Stimulated activated CD4-positive, alpha-beta T cell treated with anti-CD3 and anti-CD28 coated beads, Interleukin-12 subunit alpha, Interleukin-12 subunit beta, amount 100 ng/mL, for 24 hours (primary cell): Measurements from ENCODE around the gene ZFX.
"Not testable (repeated sequence)": the region's sequence is repeated elsewhere in the genome, so short reads cannot be mapped to it uniquely, and the experiment has no call there.

Experiments
- DNase-seq, 2 experiments: peaks; one replicate each; pipeline ENCODE4 v3.0.0-alpha.2; 2020; ENCODE audit warnings: low read depth in 2 of 2

The ZFX gene

GRCh38 chrX:24149351-24150050, at the start of gene ZFX:
ZFX (plus strand) TSS chrX:24149729; CDS start chrX:24172743, 23,014 bp downstream.
- peak; percentile 20 to 40 for DNase-seq

DNA sequence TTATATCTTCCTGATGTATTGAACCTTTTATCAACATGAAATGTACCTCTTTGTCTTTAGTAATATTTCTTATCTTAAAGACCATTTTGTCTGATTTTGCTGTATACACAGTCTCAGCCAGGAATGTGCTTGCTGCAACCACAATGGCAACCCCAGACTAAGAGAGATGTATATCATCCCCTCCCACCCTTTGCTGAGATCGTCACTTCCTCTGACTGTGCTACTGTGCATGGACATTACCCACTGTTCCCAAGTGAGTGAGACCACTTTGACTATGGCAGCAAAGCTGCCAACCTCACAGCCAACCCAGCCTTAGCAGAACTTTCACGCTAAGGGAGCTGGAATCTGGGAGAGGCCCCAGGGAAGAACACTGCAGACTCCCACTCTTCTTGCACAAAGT, 48.8 kb upstream of the ZFX start:
- no peak for DNase-seq

- DNase-seq, result no peak
Observed at GRCh38 chrX:24110069-24110468, 39.5 kb upstream of the ZFX start.

DNA sequence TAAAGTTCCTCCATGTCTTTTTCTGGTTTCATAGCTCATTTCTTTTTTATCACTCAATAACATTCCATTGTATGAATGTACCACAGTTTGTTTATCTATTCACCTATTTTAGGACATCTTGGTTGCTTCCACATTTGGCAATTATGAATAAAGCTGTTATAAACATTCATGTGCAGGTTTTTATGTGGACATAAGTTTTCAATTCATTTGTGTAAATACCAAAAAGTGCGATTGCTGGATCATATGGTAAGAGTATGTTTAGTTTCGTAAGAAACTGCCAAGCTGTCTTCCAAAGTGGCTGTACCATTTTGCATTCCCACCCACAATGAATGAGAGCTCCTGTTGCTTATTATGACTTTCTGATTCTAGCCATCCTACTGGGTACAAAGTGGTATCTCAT, 36.3 kb upstream of the ZFX start:
- DNase-seq, result no peak

DNA sequence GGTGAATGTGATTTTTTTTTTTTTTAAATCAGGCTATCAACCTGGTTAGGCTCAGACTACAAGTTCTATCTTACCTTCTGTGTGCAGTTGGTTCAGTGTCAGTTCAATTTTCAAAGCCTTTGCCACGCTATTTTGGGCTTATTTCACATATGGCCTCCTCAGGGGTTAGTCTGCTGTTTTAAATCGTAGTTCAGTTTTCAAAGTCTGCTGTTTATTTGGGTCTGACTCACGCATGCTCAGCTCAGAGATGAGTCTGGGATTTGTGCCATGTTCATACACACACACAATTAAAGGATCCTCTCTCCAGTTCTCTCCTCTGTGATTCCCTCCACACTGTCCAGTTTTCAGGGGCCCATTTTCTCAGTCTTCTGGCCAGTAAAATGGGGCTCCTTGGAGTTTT, 32.3 kb upstream of the ZFX start:
- no peak for DNase-seq

DNA sequence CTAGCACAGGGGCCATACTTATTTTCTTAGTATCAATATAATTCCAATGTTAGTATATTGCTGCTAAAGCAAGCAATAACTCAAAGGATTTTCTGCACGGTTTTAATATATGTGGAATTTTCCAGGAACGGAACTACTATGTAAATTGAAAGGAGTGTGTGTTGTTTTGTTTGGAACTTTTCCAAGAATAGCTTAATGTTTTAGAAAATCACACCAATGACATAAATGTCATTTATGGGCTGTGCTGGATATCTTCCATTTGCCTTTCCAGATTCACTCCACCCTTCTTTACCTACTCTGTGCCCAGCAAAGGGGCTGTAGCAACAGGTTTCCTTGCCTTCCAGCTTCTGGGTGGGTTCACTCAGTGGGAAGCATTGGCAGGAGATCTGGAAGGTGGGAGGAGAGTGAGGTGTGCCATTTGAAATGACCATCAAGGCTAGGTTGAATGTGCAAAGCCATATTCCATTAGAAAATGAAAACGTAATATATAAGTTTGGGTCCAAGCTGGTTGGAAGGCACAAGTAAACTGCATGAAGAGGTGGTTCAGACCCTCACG, 25.2 kb upstream of the ZFX start:
- DNase-seq, result no peak

DNA sequence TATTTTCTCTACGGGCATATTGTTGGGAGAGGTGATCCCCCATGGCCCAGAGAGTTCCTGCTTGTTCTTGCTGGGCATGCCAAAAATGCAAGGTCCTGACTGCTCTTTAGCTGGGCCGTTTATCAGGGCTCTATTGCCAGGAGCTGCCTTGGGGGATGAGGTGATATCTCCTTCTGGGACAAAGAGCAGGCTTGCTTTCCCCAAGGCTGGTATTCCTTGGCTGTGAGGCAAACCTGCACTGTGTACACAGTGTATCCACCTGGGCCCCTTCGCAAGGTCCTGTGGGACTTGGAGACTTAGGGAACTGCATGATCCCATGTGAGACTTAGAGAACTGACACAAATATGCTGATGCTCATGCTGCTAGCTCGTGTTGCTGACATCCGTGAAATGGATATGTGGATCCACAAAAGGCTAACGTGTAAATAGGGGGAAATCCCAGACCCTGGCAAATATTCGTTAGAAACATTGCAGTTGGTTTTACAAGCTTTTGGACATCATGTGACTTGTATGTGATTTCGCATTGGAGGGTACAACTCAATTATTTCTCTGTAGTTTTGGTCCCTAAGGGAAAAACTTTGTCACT, 24.4 kb upstream of the ZFX start:
- no peak for DNase-seq

DNA sequence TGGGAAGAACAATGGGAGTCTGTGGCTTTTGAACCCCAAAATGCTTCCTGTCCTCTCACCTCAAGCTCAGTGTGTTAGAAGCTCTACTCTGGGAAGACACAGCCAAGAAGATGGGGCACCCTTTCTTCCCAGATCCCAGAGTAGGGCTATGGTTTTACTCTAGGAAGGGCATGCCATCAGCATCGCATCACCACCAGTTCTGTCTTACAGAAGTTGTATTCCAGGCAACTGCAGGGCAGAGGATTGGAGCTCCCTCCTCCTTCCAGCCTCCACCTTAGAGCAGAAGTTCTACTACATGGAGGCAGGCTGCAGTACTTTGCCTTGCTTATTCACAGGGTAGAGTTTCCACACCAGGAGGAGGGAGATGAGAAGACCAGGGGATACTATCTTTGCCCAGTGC, 18.1 kb upstream of the ZFX start:
- DNase-seq, result no peak

- no peak for DNase-seq
Observed at GRCh38 chrX:24133312-24133711, 16.2 kb upstream of the ZFX start.

DNA sequence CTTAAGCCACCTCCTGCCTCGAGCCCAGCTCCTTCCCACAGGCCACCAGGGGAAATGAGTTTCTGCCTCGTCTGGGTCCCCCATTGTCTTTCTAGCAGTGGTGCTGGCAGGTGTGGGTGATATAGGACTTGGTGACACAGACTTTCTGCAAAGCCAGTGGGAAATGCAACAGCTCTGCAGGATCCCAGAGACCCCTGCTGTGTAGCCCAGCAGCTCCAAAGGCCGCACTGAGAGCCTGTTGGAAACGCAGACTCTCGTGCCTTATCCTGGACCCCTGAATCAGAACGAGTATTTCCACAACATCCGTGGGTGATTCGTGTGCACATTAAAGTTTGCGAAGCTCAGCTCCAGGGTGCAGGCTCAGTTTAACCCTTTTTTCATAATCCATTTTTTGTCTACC, 13.8 kb upstream of the ZFX start:
- DNase-seq, result not testable (repeated sequence)

DNA sequence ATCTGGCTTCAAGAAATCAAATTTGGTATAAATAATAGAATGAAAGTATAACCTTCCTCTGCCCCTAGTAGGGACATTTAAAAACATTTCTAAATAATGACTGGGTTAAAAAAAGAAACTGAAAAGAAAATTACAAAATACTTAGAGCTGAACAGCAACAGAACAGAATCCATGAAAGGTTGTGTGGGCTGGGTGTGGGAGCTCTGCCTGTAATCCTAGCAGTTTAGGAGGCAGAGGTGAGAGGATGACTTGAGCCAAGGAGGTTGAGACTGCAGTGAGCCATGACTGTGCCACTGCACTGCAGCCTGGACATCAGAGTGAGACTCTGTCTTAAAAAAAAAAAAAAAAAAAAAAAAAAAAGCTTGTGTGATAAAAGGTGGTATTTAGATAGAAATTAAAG, 12.3 kb upstream of the ZFX start:
- DNase-seq, result no peak

DNA sequence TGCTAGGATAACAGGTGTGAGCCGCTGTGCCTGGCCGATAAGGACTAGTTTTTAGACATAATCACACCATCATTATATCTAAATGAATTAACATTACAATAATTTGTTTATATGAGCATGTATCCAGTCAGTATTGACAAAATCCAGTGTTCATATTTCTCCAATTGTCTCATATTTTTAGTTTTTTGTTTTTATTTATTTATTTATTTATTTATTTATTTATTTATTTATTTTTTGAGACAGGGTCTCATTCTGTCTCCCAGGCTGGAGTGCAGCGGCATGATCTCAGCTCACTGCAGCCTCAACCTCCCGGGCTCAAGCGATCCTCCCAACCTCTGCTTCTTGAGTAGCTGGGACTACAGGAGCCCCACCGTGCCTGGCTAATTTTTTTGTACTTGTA, 5.5 kb upstream of the ZFX start:
- DNase-seq, result not testable (repeated sequence)

DNA sequence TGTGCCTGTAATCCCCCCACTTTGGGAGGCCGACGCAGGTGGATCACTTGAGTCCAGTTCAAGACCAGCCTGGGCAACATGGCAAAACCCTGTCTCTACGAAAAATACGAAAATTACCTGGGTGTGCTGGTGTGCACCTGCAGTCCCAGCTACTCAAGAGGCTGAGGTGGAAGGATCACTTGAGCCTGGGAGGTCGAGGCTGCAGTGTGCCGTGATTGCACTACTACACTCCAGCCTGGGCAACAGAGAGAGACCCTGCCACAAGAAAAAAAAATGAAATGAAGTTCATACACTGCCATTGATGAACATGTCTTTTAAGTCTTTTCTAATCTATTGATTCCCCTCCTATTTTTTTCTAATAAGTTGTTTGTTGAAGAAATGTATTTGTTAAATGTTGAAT, 5.0 kb upstream of the ZFX start:
- no peak for DNase-seq

DNA sequence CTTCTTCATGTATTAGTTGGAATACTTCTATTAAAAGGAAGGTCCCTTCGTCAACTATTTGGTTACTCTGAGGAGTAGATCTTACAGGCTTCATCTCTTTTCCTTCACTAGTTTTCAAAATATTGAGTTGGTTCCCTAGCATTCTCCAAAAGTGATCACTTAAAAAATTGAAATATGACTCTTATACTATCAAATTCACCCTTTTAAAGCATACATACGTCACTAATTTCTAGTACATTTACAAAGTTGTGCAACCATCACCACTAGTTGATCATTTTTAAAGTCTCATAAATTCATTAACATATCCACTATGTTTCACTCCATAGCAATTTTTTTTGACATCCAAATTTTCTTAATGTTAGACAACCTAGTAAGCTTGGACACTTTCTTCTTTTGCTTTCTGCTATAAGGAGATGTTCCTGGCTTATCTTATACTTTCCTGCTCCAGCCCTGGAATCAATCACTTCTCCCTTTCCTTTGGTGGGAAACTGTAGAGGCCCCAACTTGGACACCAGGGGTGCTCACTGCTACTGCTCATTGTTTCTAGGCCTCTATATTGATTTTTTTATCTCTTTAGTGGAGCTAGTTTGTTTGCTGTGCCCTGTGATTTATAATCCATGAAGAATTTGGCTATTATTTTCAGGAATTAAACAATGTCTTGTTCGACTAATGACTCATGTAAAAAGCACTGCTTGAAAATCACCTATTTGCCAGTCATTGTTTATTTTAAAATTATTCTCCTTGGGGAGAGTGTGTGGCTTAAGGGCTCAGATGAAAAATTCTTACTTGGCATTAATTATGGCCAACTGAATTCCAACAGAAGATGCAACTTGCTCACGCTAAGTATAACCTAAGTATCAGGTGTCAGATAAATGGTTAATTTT, 4.0 kb upstream of the ZFX start:
- DNase-seq, result no peak

- no peak for DNase-seq
Observed at GRCh38 chrX:24146283-24146949, 3.1 kb upstream of the ZFX start.

DNA sequence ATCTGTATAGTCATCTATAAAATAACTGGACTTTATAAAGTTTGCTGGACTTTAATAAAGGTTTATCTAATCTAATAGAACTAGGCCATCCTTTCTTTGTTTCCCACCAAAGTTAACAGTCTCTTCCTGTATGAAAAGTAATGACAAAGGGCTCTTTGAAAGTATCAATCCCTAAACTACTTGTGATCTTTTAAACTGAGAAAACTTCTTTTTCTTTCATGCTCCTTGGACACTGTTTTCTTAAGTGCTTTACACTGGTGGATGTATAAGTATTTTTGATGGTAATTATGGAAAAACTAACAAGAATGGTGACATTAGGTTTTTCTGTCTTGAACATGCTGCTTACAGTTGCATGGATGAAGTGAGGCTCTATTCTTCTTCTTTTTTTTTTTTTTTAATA, 2.4 kb upstream of the ZFX start:
- DNase-seq, result no peak

- DNase-seq, result no peak
Observed at GRCh38 chrX:24148121-24148520, 1.4 kb upstream of the ZFX start.

GRCh38 chrX:24148535-24149350, 786 bp upstream of the ZFX start:
- no peak for DNase-seq

DNA sequence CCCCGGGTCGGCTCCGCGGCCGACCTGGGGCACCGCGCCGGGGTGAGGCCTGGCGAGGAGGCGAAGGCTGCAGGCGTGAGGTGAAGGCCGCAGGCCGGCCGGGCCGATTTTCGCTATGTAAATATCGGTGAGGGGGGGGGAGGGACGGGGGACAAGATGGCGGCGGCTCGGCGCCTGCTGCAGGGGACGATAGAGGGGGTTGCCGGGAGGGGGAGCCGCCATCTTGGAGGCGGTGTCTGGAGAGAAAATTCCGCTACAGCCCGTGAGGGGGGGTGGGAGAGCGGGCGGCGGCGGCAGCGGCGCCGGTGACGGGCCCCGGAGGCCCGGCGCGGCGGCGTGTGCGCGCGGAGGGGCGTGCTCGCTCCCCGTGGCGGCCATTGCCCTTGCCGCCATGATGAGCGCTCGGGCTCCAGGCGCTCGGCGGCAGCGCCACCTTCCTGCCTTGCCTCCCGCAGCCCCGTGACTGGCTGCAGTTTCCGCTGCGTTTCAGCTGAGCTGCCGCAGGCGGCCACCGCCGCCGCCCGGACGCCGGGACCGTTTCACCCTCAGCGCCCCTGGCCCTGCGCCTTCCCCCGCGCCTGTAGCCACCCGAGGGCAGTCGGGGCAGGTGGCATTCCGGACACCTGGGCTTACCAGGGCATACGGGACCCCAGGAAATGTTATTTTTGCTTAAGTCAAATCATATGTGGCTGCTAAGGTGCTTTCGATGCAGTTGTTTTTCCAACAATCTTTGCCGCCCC, 692 bp downstream of the ZFX start:
- DNase-seq, result peak; percentile 58 to 70

GRCh38 chrX:24150898-24151297, 1.4 kb downstream of the ZFX start:
- DNase-seq, result no peak
